Putamen (tissue), 1 donor: ENCODE data around the gene CAP1.

Experiments
- DNase-seq: peaks from one replicate; pipeline ENCODE4 v3.0.0-alpha.2; 2016; ENCODE audit warnings: low spot score

The CAP1 gene

GRCh38 chr1:40058453-40059337 is 18.2 kb downstream of the CAP1 start:
- no peak for DNase-seq

- no peak for DNase-seq
Observed at GRCh38 chr1:40059338-40059959, 18.9 kb downstream of the CAP1 start.

- peak; percentile 79 for DNase-seq
Observed at GRCh38 chr1:40059960-40060750, 19.6 kb downstream of the CAP1 start.

GRCh38 chr1:40064797-40065499 is 24.4 kb downstream of the CAP1 start:
- DNase-seq, result no peak

GRCh38 chr1:40067023-40067422 is 26.5 kb downstream of the CAP1 start:
- DNase-seq, result no peak

- DNase-seq, result no peak
Observed at GRCh38 chr1:40067851-40068250, 27.3 kb downstream of the CAP1 start.

GRCh38 chr1:40072142-40072541 is 31.6 kb downstream of the CAP1 start:
- no peak for DNase-seq

GRCh38 chr1:40073062-40073461 is 32.5 kb downstream of the CAP1 start:
- DNase-seq, result no peak

- no peak for DNase-seq
Observed at GRCh38 chr1:40075266-40075665, 34.7 kb downstream of the CAP1 start.

GRCh38 chr1:40076895-40077312 is 36.4 kb downstream of the CAP1 start:
- peak; percentile 72 for DNase-seq

- DNase-seq, result no peak
Observed at GRCh38 chr1:40078512-40079333, 38.2 kb downstream of the CAP1 start.

GRCh38 chr1:40079774-40080400 is 39.4 kb downstream of the CAP1 start:
- peak; percentile 78 for DNase-seq

- no peak for DNase-seq
Observed at GRCh38 chr1:40081871-40082270, 41.3 kb downstream of the CAP1 start.

- peak; percentile 74 for DNase-seq
Observed at GRCh38 chr1:40084750-40085149, 44.2 kb downstream of the CAP1 start.

GRCh38 chr1:40090652-40091355 is 50.3 kb downstream of the CAP1 start:
- DNase-seq, result no peak

- DNase-seq, result no peak
Observed at GRCh38 chr1:40092241-40092640, 51.7 kb downstream of the CAP1 start.

GRCh38 chr1:40092706-40093639 is 52.4 kb downstream of the CAP1 start:
- DNase-seq, result no peak

- no peak for DNase-seq
Observed at GRCh38 chr1:40094466-40095110, 54.1 kb downstream of the CAP1 start.
